Stomach smooth muscle (tissue), 2 donors: ENCODE measurements around the gene KCNMB1.

ENCODE experiments used
- H3K27ac ChIP-seq: one replicate; pipeline ENCODE4 v1.7.0; 2013; ENCODE audit warnings: mild to moderate bottlenecking, low read length, inconsistent platforms
- H3K27me3 ChIP-seq, 2 donors: one replicate each; pipeline ENCODE4 v1.7.0; 2013; ENCODE audit warnings: low read length in 2 of 2; ENCODE audit not compliant: insufficient read depth in 2 of 2, control insufficient read depth in 1 of 2
- H3K36me3 ChIP-seq, 2 donors: one replicate each; pipeline ENCODE4 v1.7.0; 2013; ENCODE audit warnings: low read length in 2 of 2; ENCODE audit not compliant: control insufficient read depth in 2 of 2, insufficient read depth in 2 of 2
- H3K4me1 ChIP-seq: one replicate; pipeline ENCODE4 v1.7.0; 2013; ENCODE audit warnings: low read length; ENCODE audit not compliant: control insufficient read depth, insufficient read depth
- H3K4me3 ChIP-seq, 2 donors: one replicate each; pipeline ENCODE4 v1.7.0; 2013; ENCODE audit warnings: low read length in 2 of 2
- H3K9ac ChIP-seq, 2 donors: one replicate each; pipeline ENCODE4 v1.7.0; 2013; ENCODE audit warnings: low read length in 2 of 2, mild to moderate bottlenecking in 1 of 2
- H3K9me3 ChIP-seq, 2 donors: one replicate each; pipeline ENCODE4 v1.7.0; 2013; ENCODE audit warnings: low read length in 2 of 2; ENCODE audit not compliant: control insufficient read depth in 2 of 2
- donor health status: healthy.
- donor health status: Pancreatic carcinoma.

Gene KCNMB1

DNA sequence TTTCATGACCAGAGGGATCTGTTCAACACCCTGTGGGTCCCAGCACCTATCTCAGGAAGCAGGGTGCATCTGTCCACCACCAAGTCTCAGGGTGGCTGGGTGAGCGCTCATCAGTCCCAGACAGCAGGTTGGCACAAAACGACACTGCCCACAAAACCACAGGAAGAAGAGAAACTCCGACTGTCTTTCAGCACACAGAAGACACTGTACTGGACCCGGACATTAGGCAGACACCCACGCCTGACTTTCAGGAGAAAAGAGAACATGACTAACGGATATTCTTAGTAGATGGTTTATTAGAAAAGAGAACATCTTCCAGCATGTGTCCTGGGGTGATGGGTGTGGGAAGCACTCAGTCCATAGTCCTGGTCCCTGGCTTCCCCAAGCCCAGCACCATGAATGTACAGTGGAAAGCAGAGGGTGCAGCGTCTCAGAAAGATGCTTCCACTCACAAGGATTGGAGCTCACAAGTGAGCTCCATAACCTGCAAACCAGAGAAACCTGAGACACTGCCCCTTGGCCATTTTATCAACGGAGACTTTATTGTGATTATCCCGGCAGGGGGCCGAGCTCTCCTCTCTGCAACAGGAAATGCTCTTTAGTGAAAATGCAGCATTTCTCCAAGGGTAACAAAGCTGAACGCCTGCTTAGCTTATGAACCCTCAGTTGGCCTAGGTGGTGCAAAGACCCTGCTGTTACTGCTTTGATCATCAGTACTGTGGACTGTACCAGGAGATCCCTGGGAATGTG is 55.8 kb downstream of the KCNMB1 start:
- Histone ChIP-seq H3K27ac (no peak overlapping the region), H3K9me3 (no peaks in the 10 kb centered on the region), H3K4me3 (no peak overlapping the region), H3K4me1 (peaks cover 10% of the 10 kb centered on the region), H3K9ac (no peak overlapping the region), H3K27me3 (peaks cover 0 to 2% of the 10 kb centered on the region in 2 donors), H3K36me3 (no peaks in the 10 kb centered on the region)

- no peak overlapping the region for H3K4me3 ChIP-seq
- no peaks in the 10 kb centered on the region for H3K36me3 ChIP-seq
- peaks cover 10% of the 10 kb centered on the region for H3K4me1 ChIP-seq
- H3K27ac ChIP-seq: peak overlapping the region; percentile 2
- H3K9ac ChIP-seq: no peak overlapping the region
- no peaks in the 10 kb centered on the region for H3K9me3 ChIP-seq
- H3K27me3 ChIP-seq: peaks cover 0 to 2% of the 10 kb centered on the region in 2 donors
Observed at GRCh38 chr5:170332058-170332457, 57.1 kb downstream of the KCNMB1 start.

GRCh38 chr5:170330568-170331054 is 58.6 kb downstream of the KCNMB1 start:
- H3K4me1 ChIP-seq: peaks cover 10% of the 10 kb centered on the region
- no peak overlapping the region for H3K4me3 ChIP-seq
- H3K9ac ChIP-seq: no peak overlapping the region
- no peaks in the 10 kb centered on the region for H3K9me3 ChIP-seq
- no peak overlapping the region for H3K27ac ChIP-seq
- H3K36me3 ChIP-seq: no peaks in the 10 kb centered on the region
- peaks cover 0 to 2% of the 10 kb centered on the region in 2 donors for H3K27me3 ChIP-seq

DNA sequence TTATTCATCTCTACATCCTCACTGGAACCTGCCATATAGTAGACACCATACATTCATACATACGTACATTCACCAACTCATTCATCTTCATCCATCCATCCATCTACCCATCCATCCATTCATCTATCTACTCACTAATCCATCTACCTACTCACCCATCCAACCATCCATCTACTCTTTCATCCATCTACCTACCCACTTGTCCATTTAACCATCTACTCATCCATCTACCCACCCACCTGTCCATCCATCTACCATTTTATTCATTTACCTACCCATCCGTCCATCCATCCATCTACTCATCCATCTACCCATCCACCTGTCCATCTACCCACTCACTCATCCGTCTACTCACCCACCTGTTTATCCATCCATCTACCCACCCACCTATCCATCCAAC is 59.6 kb downstream of the KCNMB1 start:
- Histone ChIP-seq H3K9me3 (no peaks in the 10 kb centered on the region), H3K4me1 (peaks cover 10% of the 10 kb centered on the region), H3K36me3 (no peaks in the 10 kb centered on the region), H3K9ac (no peak overlapping the region), H3K27me3 (peaks cover 0 to 2% of the 10 kb centered on the region in 2 donors), H3K27ac (no peak overlapping the region), H3K4me3 (no peak overlapping the region)

- Histone ChIP-seq H3K9me3 (no peaks in the 10 kb centered on the region), H3K4me1 (peaks cover 9% of the 10 kb centered on the region), H3K27me3 (peaks cover 0 to 2% of the 10 kb centered on the region in 2 donors), H3K36me3 (no peaks in the 10 kb centered on the region), H3K9ac (no peak overlapping the region), H3K4me3 (no peak overlapping the region), H3K27ac (no peak overlapping the region)
Observed at GRCh38 chr5:170327829-170328228, 61.3 kb downstream of the KCNMB1 start.

GRCh38 chr5:170327168-170327567 is 62.0 kb downstream of the KCNMB1 start:
- no peak overlapping the region for H3K27ac ChIP-seq
- H3K9ac ChIP-seq: no peak overlapping the region
- no peaks in the 10 kb centered on the region for H3K9me3 ChIP-seq
- H3K4me1 ChIP-seq: peaks cover 8% of the 10 kb centered on the region
- H3K36me3 ChIP-seq: no peaks in the 10 kb centered on the region
- peaks cover 0 to 2% of the 10 kb centered on the region in 2 donors for H3K27me3 ChIP-seq
- H3K4me3 ChIP-seq: no peak overlapping the region
